Endothelial cell of umbilical vein (primary cell): Measurements from ENCODE around the gene PTPN3. TPM values are rescaled to one million over a fixed set of nuclear protein-coding genes. Genes with fewer than 3 reads are reported as not detected.

Experiments
- BruUV-seq: library from RNA; stranded (reverse); fragments of 400-500 nt; replicated peaks from 2 replicates; lab custom pipeline; 2021; lab: Mats Ljungman, UMichigan
- CTCF ChIA-PET: fragments of 300-600, 350-600 bp; sonication (Branson Sonifier 250); formaldehyde crosslinking; loops from one replicate; lab custom pipeline; 2021; ENCODE audit warnings: antibody characterized with exemption, inconsistent platforms; lab: Charles Lee
- POLR2A ChIA-PET: fragments of 300-600, 350-600 bp; sonication (Branson Sonifier 250); formaldehyde crosslinking; loops from one replicate; lab custom pipeline; 2021; ENCODE audit warnings: antibody characterized with exemption, inconsistent platforms; lab: Charles Lee
- DNase-seq: peaks from one replicate; pipeline ENCODE4 v3.0.0-alpha.2; 2011; ENCODE audit warnings: low read depth, low spot score
- FAIRE-seq: peaks from 2 replicates; lab custom pipeline; 2011; peaks lifted over from hg19 to GRCh38; lab: Jason Lieb, UNC
- H2AFZ ChIP-seq: 2 replicates; pipeline ENCODE4 v1.6.0; 2012; ENCODE audit warnings: low read depth, low read length, control low read depth, inconsistent platforms
- H3K27ac ChIP-seq: 2 replicates; pipeline ENCODE4 v1.5.1; 2011; ENCODE audit warnings: low read depth, mild to moderate bottlenecking, control low read depth, low read length, moderate library complexity; ENCODE audit not compliant: insufficient read depth
- H3K27me3 ChIP-seq, 2 experiments: 2 replicates each; pipeline versions ENCODE4 v1.6.0 to v1.6.1; 2011; ENCODE audit warnings: low read length in 2 of 2, mixed read lengths in 1 of 2; ENCODE audit not compliant: control insufficient read depth in 2 of 2, insufficient read depth in 2 of 2
- H3K36me3 ChIP-seq, 2 experiments: 2 replicates in 1 of 2; 3 replicates in 1 of 2; pipeline ENCODE4 v1.5.1; 2011; ENCODE audit warnings: low read length in 2 of 2, mild to moderate bottlenecking in 1 of 2, moderate library complexity in 1 of 2; ENCODE audit not compliant: control insufficient read depth in 2 of 2, insufficient read depth in 2 of 2; ENCODE audit errors: extremely low read depth in 1 of 2
- H3K4me1 ChIP-seq: 3 replicates; pipeline ENCODE4 v1.5.1; 2011; ENCODE audit warnings: mild to moderate bottlenecking, low read length; ENCODE audit not compliant: control insufficient read depth, insufficient read depth; ENCODE audit errors: extremely low read depth
- H3K4me2 ChIP-seq: 2 replicates; pipeline ENCODE4 v1.6.1; 2011; ENCODE audit warnings: low read length, control low read depth, mixed read lengths; ENCODE audit not compliant: insufficient read depth
- H3K4me3 ChIP-seq, 3 experiments: fragments of 200-600 bp in 1 of 3; sonication (generic), shearing (Covaris generic) in 1 of 3; replicated peaks in 1 of 3; 2 replicates each; pipeline ENCODE4 v1.5.1; 2011 to 2016; ENCODE audit warnings: control low read depth in 3 of 3, low read length in 3 of 3, mild to moderate bottlenecking in 2 of 3, inconsistent platforms in 1 of 3, low read depth in 1 of 3, moderate library complexity in 1 of 3; ENCODE audit not compliant: insufficient read depth in 1 of 3
- H3K79me2 ChIP-seq: 2 replicates; pipeline ENCODE4 v1.6.0; 2012; ENCODE audit warnings: low read length, inconsistent platforms; ENCODE audit not compliant: control insufficient read depth, insufficient read depth
- H3K9ac ChIP-seq: replicated peaks from 2 replicates; pipeline ENCODE3; 2011; ENCODE audit warnings: low read length, control low read depth; ENCODE audit not compliant: insufficient read depth; ENCODE audit errors: extremely low read depth
- H3K9me1 ChIP-seq: replicated peaks from 3 replicates; pipeline ENCODE4 v1.6.0; 2011; ENCODE audit warnings: mild to moderate bottlenecking, low read length; ENCODE audit not compliant: control insufficient read depth, insufficient read depth; ENCODE audit errors: extremely low read depth
- H3K9me3 ChIP-seq: replicated peaks from 2 replicates; pipeline ENCODE4 v1.5.1; 2012; ENCODE audit warnings: low read length, inconsistent platforms; ENCODE audit not compliant: control insufficient read depth, insufficient read depth
- H4K20me1 ChIP-seq: replicated peaks from 2 replicates; pipeline ENCODE3; 2011; ENCODE audit warnings: mild to moderate bottlenecking, low read length; ENCODE audit not compliant: control insufficient read depth, insufficient read depth; ENCODE audit errors: extremely low read depth
- EZH2 ChIP-seq: IDR thresholded peaks from 2 replicates; pipeline ENCODE4 v1.6.1; 2012; ENCODE audit warnings: borderline replicate concordance, low read depth, mild to moderate bottlenecking, moderate library complexity, low read length, inconsistent platforms; ENCODE audit not compliant: severe bottlenecking
- FOS ChIP-seq: IDR thresholded peaks from 2 replicates; pipeline ENCODE4 v1.6.1; 2011; ENCODE audit warnings: mild to moderate bottlenecking, low read length, moderate library complexity, borderline replicate concordance; ENCODE audit not compliant: insufficient read depth
- GATA2 ChIP-seq: IDR thresholded peaks from 2 replicates; pipeline ENCODE4 v1.7.0; 2011; ENCODE audit warnings: low read depth, mild to moderate bottlenecking, moderate library complexity, mixed read lengths, low read length; ENCODE audit not compliant: insufficient read length, insufficient read depth
- JUN ChIP-seq: IDR thresholded peaks from 2 replicates; pipeline ENCODE4 v1.6.1; 2011; ENCODE audit warnings: borderline replicate concordance, low read depth; ENCODE audit not compliant: insufficient read length, insufficient read depth
- MYC ChIP-seq: IDR thresholded peaks from one replicate; pipeline ENCODE4 v1.6.1; 2011; ENCODE audit warnings: mild to moderate bottlenecking, low read depth, low read length
- POLR2A ChIP-seq: IDR thresholded peaks from 2 replicates; pipeline ENCODE4 v1.6.1; 2012; ENCODE audit warnings: low read depth, mild to moderate bottlenecking, control low read depth, low read length
- POLR2AphosphoS5 ChIP-seq: IDR thresholded peaks from 2 replicates; pipeline ENCODE4 v1.6.1; 2012; ENCODE audit warnings: low read depth, mild to moderate bottlenecking, control low read depth, low read length, moderate library complexity; ENCODE audit not compliant: insufficient read depth
- dilution Hi-C: fragments of 300-500 bp; cut with MboI; formaldehyde crosslinking; loops from one replicate; pipeline ENCODE4 v1.15.0; 2019; ENCODE audit warnings: low sequenced_read_pairs; ENCODE audit not compliant: extremely low pct_ligation_motif_present
- intact Hi-C: fragments of 100-400 bp; cut with micrococcal nuclease; formaldehyde crosslinking; loops from one replicate; pipeline ENCODE4 v1.10.0; 2022
- polyA plus RNA-seq, 4 experiments: library from polyadenylated mRNA; depleted of rRNA in 3 of 4; stranded (reverse) in 3 of 4; unstranded in 1 of 4; fragments of >200 nt; gene quantifications; 2 replicates each; pipeline versions ENCODE4 v1.2.1 to v1.2.3, GENCODE V29; 2011 to 2012; ENCODE audit warnings: missing spikeins in 1 of 4
- total RNA-seq: library from RNA; stranded (reverse); gene quantifications from 2 replicates; pipeline ENCODE4 v1.2.3, GENCODE V29; 2021
- TF ChIP-seq, protein P1 (sequence below), 2 donors: IDR thresholded peaks; 1 replicate in 1 of 2; 2 replicates in 1 of 2; pipeline ENCODE4 v1.5.1; 2011; ENCODE audit warnings: low read length in 2 of 2, mild to moderate bottlenecking in 2 of 2, moderate library complexity in 2 of 2, control low read depth in 1 of 2, inconsistent platforms in 1 of 2, low read depth in 1 of 2; ENCODE audit not compliant: insufficient read depth in 1 of 2; ENCODE audit errors: extremely low read depth in 1 of 2
- TF ChIP-seq, protein P2 (sequence below): IDR thresholded peaks from 2 replicates; pipeline ENCODE4 v1.6.1; 2011; ENCODE audit not compliant: insufficient read depth, insufficient read length

Gene PTPN3
- total and polyA plus RNA-seq, 2 donors (not counting 3 experiments of a cell fraction or from before 2014, with no cell fraction given), result 0.01 TPM; not detected in 1

DNA sequence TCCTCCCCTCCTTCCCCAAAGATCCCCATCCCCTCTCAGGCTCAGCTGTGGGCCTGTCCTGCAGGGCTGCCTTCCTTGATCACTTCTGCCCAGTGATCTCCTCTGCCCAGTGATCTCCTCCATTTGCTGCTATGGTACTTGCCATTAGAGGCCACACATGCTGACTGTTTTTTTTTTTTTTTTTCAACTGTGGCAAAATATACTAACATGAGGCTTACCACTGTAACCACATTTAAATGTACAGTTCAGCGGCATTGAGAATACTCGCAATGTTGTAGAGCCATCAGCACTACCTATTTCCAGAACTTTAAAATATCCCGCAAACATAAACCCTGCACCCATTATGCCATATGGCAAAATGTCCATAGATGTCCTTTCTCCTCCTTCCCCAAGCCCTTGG lies 115.5 kb downstream of the PTPN3 start:
- Histone ChIP-seq H3K9ac (no peak overlapping the region), H4K20me1 (no peaks in the 10 kb centered on the region), H3K9me1 (no peaks in the 10 kb centered on the region), H3K79me2 (no peaks in the 10 kb centered on the region), H3K27me3 (no peaks in the 10 kb centered on the region), H3K4me1 (no peaks in the 10 kb centered on the region), H3K27ac (no peak overlapping the region), H3K9me3 (no peaks in the 10 kb centered on the region), H3K4me3 (no peak overlapping the region), H3K36me3 (no peaks in the 10 kb centered on the region), H3K4me2 (no peak overlapping the region), H2AFZ (no peak overlapping the region)
- intact Hi-C loops, result no loop called here
- CTCF ChIA-PET, result no interaction called here
- POLR2A ChIA-PET, result no interaction called here
- TF ChIP-seq FOS, result no peak
- TF ChIP-seq MYC, result no peak
- TF ChIP-seq, protein P1, sequence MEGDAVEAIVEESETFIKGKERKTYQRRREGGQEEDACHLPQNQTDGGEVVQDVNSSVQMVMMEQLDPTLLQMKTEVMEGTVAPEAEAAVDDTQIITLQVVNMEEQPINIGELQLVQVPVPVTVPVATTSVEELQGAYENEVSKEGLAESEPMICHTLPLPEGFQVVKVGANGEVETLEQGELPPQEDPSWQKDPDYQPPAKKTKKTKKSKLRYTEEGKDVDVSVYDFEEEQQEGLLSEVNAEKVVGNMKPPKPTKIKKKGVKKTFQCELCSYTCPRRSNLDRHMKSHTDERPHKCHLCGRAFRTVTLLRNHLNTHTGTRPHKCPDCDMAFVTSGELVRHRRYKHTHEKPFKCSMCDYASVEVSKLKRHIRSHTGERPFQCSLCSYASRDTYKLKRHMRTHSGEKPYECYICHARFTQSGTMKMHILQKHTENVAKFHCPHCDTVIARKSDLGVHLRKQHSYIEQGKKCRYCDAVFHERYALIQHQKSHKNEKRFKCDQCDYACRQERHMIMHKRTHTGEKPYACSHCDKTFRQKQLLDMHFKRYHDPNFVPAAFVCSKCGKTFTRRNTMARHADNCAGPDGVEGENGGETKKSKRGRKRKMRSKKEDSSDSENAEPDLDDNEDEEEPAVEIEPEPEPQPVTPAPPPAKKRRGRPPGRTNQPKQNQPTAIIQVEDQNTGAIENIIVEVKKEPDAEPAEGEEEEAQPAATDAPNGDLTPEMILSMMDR (IDR thresholded peaks at IDR 0.05; ENCODE audit: extremely low read depth in 1 of 2, insufficient read depth in 1 of 2, low read depth in 1 of 2, low read length in 2 of 2), result no peak
- TF ChIP-seq GATA2, result no peak
- DNase-seq (no peak), FAIRE-seq (no peak)
- dilution Hi-C loops, result no loop called here
- BruUV-seq, result no TSS peak

DNA sequence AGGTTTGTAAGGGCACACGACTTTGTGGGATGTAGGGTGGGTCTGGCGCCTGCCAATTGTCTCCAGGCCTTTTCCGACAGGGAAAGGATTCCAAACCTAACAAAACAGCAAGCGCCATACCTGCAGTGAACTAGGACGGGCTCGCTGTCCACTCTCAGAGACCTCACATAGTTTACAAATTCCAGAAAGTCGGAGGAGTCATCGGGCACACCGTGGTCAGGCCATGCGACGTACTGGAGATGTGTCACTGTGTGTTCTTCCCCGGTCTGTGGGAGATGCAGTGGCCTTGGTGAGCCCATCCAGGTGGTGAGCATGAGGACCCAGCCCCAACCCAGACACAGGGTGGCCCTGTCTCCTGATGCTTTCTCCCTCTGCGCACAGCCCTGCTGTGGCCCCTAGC lies 115.9 kb downstream of the PTPN3 start:
- H3K9ac ChIP-seq, result no peak overlapping the region
- H3K79me2 ChIP-seq, result no peaks in the 10 kb centered on the region
- no peaks in the 10 kb centered on the region for H3K9me1 ChIP-seq
- H2AFZ ChIP-seq, result no peak overlapping the region
- DNase-seq (no peak), FAIRE-seq (no peak)
- intact Hi-C loops, result no loop called here
- no peaks in the 10 kb centered on the region for H3K4me1 ChIP-seq
- dilution Hi-C loops, result no loop called here
- no peak overlapping the region for H3K4me3 ChIP-seq
- ChIA-PET CTCF (no interaction called here), POLR2A (no interaction called here)
- H3K4me2 ChIP-seq, result no peak overlapping the region
- H3K9me3 ChIP-seq, result no peaks in the 10 kb centered on the region
- H4K20me1 ChIP-seq, result no peaks in the 10 kb centered on the region
- TF ChIP-seq GATA2, result no peak
- TF ChIP-seq FOS, result no peak
- TF ChIP-seq MYC, result no peak
- TF ChIP-seq, protein P2, sequence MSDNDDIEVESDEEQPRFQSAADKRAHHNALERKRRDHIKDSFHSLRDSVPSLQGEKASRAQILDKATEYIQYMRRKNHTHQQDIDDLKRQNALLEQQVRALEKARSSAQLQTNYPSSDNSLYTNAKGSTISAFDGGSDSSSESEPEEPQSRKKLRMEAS, result no peak
- no peak for TF ChIP-seq JUN
- no peak for TF ChIP-seq POLR2AphosphoS5
- TF ChIP-seq EZH2, result no peak
- TF ChIP-seq, protein P1 (IDR thresholded peaks at IDR 0.05; ENCODE audit: extremely low read depth in 1 of 2, insufficient read depth in 1 of 2, low read depth in 1 of 2, low read length in 2 of 2), result no peak
- TF ChIP-seq POLR2A, result no peak
- H3K27me3 ChIP-seq, result no peaks in the 10 kb centered on the region
- no peak overlapping the region for H3K27ac ChIP-seq
- no TSS peak for BruUV-seq
- H3K36me3 ChIP-seq, result no peaks in the 10 kb centered on the region
